NCI-H2107 treated with DMSO at 0.1 percent for 48 hours (cell line): ENCODE data around the gene ATP8B4.

Experiments used
- DNase-seq: peaks from one replicate; lab custom pipeline; 2025; ENCODE audit not compliant: unreplicated experiment; lab: John Stamatoyannopoulos, UW

The ATP8B4 gene

DNA sequence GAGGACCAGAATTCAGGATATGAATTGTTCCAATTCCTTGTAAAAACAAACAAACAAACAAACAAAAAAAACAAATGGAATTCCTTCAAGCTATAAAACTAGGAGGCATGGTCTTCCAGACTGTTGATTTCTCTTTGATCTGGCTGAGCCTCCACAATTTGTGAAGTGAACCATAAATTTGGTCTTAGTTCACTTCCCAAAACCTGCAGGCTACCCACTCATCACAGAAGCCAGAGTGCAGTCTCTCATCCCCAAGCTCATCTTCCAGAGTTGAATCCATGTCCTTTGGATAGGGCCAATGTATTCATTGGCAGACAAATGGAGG lies 294.3 kb downstream of the ATP8B4 start:
- DNase-seq: no peak

DNA sequence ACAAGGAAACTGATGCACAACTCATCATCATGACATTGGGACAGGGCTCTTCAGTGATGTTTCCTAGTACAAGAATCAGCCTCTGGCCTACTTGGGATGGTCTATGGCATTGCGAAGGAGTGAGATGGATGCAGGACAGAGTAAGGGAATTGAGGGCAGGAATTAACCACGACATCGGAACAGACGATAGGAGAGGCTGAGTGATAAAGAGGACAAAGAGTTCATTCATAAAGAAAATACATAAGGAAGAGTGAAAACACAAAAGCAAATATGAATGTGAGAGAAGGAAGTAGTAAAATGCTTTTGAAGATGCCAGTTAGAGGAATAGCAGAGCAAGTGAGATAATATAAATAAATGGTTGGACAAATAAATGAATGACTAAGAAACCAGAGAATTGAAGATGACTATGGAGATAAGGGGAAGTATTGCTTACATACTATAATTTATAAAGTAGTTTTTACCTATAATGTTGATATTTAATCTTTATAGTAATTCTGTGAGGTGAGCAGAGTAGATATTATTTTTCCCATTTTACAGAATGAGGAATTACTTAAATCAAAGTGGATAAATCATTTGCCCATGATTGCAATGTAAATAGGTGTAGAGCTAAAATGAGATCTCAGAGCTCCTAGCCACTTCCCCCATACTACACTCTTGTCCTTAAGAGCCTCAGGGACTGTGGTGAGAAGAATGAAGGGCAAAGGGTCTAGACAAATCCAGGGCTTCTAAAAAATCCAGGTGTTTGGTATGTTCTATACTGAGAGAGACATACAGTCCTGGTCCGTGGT lies 294.9 kb downstream of the ATP8B4 start:
- no peak for DNase-seq

DNA sequence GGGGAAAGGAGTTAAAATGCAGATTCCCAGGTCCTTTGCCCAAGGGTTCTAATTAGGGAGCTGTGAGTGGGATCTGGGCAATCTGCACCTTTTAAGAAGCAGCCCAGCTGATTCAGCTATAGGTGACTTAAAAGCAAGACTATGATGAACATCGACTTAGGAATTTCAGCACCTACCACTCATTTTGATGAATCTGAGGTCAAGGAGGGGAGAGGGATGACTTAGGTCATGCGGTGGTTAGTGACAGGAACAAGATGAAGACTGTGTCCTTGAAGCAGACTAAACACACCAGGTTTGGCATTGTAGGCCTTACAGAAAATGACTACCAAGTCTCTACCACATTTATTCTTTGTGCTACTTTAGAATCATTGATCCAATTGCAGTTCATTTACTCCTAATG lies 301.9 kb downstream of the ATP8B4 start:
- DNase-seq: no peak

DNA sequence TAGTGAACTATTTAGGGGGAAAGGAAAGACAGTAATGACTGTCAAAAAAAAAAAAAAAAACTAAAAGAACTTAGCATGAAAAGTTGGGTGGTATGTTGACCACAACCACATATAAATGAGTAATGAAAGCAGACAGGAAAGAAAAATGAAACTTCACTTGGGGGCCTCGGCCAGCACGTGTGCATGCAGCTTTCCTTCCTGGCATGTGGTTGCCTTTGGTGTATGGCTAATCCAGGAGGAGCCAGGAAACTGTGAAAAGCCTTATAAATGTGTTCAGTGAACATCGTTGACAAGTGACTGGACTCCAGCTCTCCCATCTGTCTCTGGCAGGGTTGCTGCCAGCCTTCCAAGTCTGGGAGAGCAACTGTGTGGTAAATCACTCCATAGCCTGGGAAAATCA lies 303.1 kb downstream of the ATP8B4 start:
- no peak for DNase-seq

DNA sequence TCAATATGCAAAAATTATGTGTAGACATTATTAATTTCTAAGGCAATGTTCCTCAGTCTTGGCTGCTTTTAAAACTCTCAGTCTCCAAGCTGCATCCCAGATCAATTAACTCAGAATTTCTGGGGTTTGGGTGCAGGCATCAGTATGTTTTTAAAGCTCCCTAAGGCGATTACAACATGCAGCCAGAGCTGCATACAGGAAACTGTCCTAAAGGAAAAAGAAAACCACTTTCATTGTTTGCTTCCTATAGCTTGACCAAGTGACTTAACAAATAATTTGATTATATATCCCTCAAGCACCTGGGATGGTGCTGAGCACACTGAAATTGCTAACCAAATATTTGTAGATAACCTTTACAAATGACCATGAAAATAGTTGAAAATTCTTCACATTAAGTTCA lies 303.5 kb downstream of the ATP8B4 start:
- no peak for DNase-seq

DNA sequence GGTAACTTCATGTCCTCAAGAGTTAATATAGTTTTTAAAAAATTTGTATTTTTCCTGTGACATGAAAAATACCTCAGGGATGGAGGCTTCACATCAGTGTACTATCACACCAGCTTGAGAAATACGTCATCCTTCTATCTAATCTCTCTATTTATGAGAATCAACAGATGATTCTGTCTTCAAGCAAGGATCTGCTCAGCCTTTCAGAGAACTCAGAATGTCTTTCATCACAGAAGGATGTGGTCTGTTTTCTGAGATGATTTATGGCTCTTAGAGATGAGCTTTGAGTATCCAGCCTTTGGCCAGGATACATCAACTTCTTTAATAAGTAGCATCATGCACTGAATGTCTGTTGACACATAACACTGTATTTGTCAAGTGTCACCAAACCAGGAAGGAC lies 304.3 kb downstream of the ATP8B4 start:
- no peak for DNase-seq

DNA sequence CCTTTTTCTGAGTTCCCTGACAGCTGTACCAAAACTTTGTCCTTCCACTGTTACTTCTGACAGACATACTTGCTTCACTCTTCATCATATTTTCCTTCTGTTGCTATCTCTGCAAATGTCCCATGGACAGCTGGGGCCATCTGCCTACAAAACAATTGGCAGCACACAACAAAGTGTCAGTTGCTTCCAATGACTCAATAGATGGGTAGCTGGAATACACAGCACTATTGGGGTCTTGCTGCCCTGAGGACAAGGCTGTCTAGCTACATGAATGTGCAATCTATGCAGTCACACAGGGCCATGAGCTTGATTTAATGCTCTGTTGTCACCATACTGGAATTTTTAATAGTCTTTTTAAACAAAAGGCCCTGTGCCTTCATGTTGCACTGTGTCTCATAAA lies 305.4 kb downstream of the ATP8B4 start:
- no peak for DNase-seq

DNA sequence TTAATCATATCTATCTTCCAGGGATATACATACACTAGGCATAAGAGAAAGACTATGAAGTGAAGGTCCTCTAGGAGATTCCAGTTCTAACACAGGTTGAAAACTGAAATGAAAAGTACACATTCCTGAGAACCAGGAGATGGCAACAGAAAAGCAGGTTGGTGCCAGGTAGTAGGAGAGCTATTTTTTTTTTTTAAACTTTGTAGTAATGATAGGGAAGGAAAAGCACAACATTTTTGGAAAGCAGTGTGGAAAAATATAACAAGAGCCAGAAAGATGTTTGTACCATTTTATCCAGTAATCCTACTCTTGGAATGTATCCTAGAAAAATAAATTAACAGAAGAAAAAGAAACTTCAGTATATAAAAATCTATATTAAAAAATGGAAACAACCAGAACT lies 308.3 kb downstream of the ATP8B4 start:
- no peak for DNase-seq

DNA sequence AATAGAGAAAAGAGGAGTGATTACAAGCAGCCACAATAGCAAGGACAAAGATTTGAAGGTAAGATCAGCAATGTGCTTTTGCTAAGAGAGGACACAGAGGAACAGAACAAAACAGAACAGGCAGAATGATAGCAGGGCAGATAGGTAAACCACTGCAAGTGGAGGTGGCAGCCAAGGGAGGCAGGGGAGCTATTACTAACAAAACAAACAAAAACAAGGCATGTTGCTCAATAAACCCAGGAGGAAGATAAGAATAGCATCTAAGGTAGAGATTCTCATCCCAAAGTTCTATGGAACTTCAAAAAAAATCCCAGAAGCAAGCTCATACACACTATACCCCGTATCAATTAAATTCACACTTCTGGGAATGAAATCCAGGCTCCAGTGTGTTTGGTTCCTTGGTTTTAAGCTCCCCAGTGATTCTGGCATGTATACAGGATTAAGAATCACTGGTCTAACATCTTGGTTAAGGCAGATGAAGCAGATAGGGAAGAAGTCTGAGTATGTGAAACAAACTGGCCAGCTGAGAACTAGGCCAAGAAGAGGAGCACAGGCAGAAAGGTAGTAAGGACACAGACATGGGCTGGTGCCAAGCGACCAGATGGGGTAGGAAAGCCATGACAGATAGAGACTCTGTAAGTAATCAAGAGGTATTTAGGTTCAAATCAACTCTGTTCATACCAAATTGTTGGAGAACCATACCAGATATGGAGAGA lies 309.0 kb downstream of the ATP8B4 start:
- DNase-seq: no peak

DNA sequence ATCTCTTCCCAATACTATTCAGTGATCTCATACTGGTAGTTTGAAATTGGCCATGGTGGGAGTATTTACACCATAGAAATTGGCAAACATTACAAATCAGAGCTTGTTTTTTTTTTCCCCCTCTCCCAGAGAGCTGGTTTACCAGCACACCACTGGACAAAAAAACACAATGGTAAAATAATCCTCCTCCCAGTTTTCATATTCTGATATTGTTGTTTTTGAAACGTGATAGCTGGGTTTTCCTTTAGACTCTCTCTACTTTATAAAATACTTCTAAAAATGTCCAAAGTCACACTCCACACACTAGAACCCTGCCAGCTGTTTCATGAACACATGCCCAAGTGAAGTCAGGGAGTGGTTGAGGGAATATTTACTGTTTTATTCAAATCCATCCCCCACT lies 310.7 kb downstream of the ATP8B4 start:
- DNase-seq: no peak
